HUDEP-2 (cell line): ENCODE results near the gene HBA2.
"Not testable (repeated sequence)": the region's sequence is repeated elsewhere in the genome, so short reads cannot be mapped to it uniquely, and the experiment has no call there.

Source experiments
- DNase-seq, 76 experiments: peaks; one replicate each; lab custom pipeline; 2025; ENCODE audit not compliant: unreplicated experiment in 76 of 76; lab: John Stamatoyannopoulos, UW

Gene HBA2

GRCh38 chr16:154217-155030 lies 18.3 kb upstream of the HBA2 start:
- no peak for DNase-seq

DNA sequence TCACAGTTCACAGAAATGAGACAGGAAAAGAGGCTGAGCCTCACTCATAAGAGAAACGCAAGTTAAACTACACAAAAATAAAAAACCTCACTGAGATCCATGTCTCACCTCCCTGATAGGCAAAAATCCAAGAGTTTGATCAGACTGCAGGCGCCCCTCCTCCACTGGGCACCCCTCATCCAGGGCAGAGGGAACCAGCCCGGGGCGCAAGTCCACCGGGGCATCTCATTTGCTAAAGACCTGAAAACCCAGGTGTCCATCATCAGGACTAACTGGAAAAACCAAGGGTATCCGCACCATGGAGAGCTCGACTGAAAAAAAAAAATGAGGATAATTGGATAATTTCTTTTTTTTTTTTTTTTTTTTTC lies 17.7 kb upstream of the HBA2 start:
- DNase-seq: no peak

DNA sequence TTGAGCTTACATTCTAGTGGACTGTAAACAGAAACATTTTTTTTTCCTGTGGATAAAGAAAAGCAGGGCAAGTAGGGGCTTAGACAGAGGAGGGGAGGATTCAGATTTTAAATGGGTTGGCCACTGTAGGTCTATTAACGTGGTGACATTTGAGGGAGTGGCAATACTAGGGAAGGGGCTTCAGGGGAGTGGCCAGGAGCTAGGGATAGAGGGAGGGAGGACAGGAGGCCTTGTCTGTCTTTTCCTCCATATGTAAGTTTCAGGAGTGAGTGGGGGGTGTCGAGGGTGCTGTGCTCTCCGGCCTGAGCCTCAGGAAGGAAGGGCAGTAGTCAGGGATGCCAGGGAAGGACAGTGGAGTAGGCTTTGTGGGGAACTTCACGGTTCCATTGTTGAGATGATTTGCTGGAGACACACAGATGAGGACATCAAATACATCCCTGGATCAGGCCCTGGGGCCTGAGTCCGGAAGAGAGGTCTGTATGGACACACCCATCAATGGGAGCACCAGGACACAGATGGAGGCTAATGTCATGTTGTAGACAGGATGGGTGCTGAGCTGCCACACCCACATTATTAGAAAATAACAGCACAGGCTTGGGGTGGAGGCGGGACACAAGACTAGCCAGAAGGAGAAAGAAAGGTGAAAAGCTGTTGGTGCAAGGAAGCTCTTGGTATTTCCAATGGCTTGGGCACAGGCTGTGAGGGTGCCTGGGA lies 13.4 kb upstream of the HBA2 start:
- DNase-seq: no peak

DNA sequence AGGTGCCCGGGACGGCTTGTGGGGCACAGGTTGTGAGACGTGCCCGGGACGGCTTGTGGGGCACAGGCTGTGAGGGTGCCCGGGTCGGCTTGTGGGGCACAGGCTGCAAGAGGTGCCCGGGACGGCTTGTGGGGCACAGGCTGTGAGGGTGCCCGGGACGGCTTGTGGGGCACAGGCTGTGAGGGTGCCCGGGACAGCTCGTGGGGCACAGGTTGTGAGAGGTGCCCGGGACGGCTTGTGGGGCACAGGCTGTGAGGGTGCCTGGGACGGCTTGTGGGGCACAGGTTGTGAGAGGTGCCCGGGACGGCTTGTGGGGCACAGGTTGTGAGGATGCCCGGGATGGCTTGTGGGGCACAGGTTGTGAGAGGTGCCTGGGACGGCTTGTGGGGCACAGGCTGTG lies 12.4 kb upstream of the HBA2 start:
- DNase-seq: not testable (repeated sequence)

DNA sequence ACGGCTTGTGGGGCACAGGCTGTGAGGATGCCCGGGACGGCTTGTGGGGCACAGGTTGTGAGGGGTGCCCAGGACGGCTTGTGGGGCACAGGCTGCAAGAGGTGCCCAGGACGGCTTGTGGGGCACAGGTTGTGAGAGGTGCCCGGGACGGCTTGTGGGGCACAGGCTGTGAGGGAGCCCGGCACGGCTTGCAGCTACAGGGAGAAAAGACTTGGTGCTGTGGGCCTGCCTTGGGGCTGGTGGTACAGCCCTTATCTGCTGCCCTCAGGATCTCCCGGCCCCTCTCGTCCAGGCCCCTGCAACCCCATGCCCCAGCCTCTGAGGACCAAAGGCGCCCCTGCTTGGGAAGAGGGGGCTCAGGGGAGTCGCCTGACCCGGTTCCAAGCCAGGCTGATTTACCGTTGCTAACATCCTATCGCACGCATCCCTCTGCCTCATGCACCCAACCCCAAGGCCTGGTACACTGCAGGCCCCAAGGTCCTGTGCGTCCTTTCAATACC lies 11.9 kb upstream of the HBA2 start:
- no peak for DNase-seq

- no peak for DNase-seq
Measured at GRCh38 chr16:162271-162991, 10.2 kb upstream of the HBA2 start.

GRCh38 chr16:163139-163538 lies 9.5 kb upstream of the HBA2 start:
- DNase-seq: not testable (repeated sequence)

GRCh38 chr16:163696-164095 lies 9.0 kb upstream of the HBA2 start:
- not testable (repeated sequence) for DNase-seq

GRCh38 chr16:164134-164823 lies 8.4 kb upstream of the HBA2 start:
- DNase-seq: not testable (repeated sequence)

GRCh38 chr16:164827-165538 lies 7.7 kb upstream of the HBA2 start:
- peak in 12 of 76 experiments; percentile 3 to 78 (median 44) for DNase-seq

DNA sequence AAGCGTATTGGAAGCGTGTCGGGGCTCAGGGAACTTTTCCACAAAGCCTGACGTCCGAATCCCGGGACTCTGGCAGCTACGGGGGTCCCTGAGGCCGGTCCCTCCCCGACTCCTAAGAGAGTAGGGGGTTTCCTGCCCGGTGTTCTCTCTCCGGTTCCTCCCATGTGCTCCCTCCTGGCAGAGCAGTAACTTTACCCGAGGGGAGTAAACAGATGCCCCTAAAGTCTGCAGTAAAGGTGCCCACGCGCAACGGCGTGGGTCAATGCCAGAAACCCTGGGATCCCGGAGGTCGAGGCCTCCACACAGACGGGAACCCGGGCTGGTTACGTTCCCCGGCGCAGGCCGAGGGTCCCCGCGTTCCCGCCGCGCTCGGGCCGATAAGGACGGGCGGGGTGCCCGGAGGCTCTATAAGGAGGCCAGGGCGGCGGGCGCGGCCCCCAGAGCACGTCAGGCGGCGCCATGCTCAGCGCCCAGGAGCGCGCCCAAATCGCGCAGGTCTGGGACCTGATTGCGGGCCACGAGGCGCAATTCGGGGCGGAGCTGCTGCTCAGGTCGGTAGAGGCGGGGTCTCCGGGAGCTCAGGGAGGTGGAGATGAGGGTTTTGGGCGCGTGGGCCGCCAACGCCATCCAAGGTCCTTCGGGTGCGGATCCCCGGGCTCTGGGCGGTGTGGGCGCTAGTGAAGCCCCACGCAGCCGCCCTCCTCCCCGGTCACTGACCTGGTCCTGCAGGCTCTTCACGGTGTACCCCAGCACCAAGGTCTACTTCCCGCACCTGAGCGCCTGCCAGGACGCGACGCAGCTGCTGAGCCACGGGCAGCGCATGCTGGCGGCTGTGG lies 6.9 kb upstream of the HBA2 start, which contains the start of gene HBM:
TSS of gene HBM (plus strand) at position 440 of the 836 bp plus-strand sequence. CDS start at position 460, 20 bp downstream.
- DNase-seq: peak in 62 of 76 experiments; percentile 22 to 85 (median 62)

DNA sequence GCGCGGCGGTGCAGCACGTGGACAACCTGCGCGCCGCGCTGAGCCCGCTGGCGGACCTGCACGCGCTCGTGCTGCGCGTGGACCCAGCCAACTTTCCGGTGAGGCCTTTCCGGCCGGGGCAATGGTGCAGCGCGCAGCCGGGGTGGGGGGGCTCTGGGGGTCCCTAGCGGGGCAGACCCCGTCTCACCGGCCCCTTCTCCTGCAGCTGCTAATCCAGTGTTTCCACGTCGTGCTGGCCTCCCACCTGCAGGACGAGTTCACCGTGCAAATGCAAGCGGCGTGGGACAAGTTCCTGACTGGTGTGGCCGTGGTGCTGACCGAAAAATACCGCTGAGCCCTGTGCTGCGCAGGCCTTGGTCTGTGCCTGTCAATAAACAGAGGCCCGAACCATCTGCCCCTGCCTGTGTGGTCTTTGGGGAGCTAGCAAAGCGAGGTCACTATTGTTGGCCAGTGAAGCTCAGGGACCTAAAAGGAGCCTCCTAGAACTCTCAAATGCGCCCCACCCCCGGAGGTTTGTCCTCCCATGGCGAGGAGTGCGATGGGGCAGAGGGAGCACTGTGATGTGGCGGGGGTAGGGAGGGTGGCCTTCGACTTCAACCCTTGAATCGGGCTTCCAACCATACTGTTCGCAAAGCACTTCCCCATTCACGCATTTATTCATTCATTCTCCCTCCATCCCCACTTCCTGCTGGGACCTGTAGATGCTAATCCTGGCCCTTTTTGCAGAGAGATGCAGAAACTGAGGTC lies 6.1 kb upstream of the HBA2 start:
- no peak for DNase-seq

- DNase-seq: peak in 4 of 76 experiments; percentile 24 to 73 (median 34)
Measured at GRCh38 chr16:167122-167690, 5.5 kb upstream of the HBA2 start.

GRCh38 chr16:168424-168823 lies 4.3 kb upstream of the HBA2 start:
- DNase-seq: peak in 8 of 76 experiments; percentile 14 to 39 (median 33)

- no peak for DNase-seq
Measured at GRCh38 chr16:169014-169413, 3.7 kb upstream of the HBA2 start.

GRCh38 chr16:170088-170507 lies 2.6 kb upstream of the HBA2 start:
- peak in 36 of 76 experiments; percentile 15 to 82 (median 36) for DNase-seq

DNA sequence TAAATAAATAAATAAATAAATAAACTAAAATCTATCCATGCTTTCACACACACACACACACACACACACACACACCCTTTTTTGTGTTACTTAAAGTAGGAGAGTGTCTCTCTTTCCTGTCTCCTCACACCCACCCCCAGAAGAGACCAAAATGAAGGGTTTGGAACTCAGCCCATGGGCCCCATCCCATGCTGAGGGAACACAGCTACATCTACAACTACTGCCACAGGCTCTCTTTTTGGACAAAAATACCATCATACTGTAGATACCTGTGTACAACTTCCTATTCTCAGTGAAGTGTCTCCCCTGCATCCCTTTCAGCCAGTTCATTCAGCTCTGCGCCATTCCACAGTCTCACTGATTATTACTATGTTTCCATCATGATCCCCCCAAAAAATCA lies 1.9 kb upstream of the HBA2 start:
- DNase-seq: no peak
